NCI-H1105 treated with DMSO at 0.1 percent for 48 hours (cell line): Measurements from ENCODE around the gene GTF3C5.

Experiments
- DNase-seq: peaks from one replicate; lab custom pipeline; 2025; lab: John Stamatoyannopoulos, UW

Gene GTF3C5

DNA sequence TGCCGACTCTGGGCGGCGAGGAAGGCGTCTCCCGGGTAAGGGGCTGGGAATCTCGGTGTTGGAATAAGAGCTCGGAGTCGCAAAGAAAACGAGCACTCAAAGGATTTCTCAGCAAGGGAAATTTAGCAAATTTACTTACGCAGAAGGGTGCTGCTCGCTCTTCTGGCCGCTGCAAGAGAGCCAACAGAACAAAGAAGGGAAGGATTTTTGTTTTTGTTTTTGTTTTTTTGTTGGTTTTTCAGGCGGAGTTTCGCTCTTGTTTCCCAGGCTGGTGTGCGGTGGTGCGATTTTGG lies 279 bp downstream of the GTF3C5 start:
- no peak for DNase-seq

DNA sequence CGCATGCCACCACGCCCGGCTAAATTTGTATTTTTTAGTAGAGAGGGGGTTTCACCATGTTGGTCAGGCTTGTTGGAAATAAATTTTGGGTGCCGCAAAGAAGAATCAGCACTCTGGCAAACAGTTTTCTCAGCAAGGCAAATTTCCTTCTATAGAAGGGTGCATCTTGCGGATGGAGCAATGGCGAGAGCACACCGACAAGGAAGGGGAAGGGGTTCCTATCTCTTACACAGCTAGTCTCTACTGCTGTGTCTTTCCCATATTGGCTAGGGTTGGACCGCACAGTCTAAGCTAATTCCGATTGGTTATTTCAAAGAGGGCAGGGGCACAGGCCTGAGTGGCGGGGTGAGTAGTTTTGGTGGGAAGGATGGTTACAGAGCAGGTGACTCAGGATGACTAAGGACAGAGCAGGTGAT lies 707 bp downstream of the GTF3C5 start:
- DNase-seq = no peak

GRCh38 chr9:133032171-133032570 lies 1.4 kb downstream of the GTF3C5 start:
- no peak for DNase-seq

GRCh38 chr9:133035669-133036068 lies 4.9 kb downstream of the GTF3C5 start:
- DNase-seq = no peak

- DNase-seq = no peak
Measured at GRCh38 chr9:133037775-133038515, 7.1 kb downstream of the GTF3C5 start.

DNA sequence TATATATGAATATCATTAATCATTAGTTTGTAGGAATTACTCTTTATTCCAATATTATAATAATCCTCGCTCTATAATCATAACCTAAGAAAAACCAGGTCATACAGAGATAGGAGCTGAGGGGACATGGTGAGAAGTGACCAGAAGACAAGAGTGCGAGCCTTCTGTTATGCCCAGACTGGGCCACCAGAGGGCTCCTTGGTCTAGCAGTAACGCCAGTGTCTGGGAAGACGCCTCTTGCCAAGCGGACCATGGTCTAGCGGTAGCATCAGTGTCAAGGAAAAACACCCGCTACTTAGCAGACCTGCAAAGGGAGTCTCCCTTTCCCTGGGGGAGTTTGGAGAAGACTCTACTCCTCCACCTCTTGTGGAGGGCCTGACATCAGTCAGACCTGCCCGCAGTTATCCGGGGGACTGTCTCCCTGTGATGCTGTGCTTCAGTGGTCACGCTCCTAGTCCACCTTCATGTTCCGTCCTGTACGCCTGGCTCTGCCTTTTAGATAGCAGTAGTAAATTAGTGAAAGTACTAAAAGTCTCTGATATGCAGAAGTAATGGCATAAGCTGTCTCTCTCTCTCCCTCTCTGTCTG lies 10.2 kb downstream of the GTF3C5 start:
- peak; percentile 5 for DNase-seq

DNA sequence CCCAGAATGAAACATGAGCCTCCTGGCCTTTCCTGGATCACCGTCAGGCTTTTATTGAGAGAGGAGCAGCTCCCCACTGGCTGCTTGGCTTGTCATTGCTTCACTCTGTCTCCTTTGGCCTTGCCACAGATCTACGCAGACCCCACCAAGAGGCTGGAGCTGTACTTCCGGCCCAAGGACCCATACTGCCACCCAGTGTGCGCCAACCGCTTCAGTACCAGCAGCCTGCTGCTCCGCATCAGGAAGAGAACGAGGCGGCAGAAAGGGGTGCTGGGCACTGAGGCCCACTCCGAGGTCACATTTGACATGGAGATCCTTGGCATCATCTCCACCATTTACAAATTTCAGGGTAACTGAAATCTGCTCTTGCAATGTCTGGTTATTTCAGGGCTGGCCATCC lies 11.2 kb downstream of the GTF3C5 start:
- DNase-seq = no peak

- DNase-seq = no peak
Measured at GRCh38 chr9:133042676-133043075, 11.9 kb downstream of the GTF3C5 start.

GRCh38 chr9:133043449-133044035 lies 12.7 kb downstream of the GTF3C5 start:
- no peak for DNase-seq

GRCh38 chr9:133044125-133044524 lies 13.3 kb downstream of the GTF3C5 start:
- no peak for DNase-seq

- no peak for DNase-seq
Measured at GRCh38 chr9:133044661-133045060, 13.9 kb downstream of the GTF3C5 start.

GRCh38 chr9:133045132-133045531 lies 14.3 kb downstream of the GTF3C5 start:
- DNase-seq = no peak

- no peak for DNase-seq
Measured at GRCh38 chr9:133046196-133046899, 15.6 kb downstream of the GTF3C5 start.

DNA sequence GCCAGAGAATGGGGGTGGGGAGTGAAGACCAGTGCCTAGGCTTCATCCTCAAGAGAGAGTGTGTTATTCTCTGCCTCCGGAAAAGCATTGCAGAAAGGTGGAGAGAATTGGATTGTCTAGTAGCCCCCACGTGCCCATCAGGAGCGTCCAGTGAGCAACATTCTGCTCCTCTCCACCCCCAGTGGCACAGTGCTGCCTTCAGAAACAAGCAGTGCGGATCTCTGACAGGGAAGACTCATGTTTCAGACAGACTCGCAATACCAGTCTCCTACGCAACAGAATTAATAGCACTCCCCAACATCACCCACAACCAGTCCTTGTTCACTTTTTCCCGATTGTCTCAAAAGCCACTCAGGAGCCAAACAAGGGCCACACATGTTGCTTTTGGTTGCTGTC lies 16.1 kb downstream of the GTF3C5 start:
- DNase-seq = no peak

- DNase-seq = no peak
Measured at GRCh38 chr9:133048595-133048994, 17.8 kb downstream of the GTF3C5 start.

DNA sequence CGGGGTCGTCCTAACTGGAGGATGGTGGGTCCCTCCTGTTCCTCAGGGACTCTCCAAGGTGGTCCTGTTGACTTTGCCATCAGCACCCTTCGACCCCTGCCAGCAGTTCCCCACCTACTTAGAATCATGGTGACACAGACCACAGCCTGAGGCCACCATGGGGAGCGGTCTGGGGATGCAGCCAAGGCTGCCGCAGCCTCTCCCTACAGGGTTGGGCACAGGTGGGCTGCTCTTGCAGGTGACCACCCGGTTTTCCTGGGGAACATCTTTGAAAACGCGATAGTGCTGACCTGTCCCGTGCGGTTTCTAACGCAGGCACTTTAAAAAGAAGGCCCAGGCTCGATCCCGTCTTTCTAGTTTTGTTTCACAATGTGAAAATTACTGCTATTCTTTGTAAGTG lies 18.2 kb downstream of the GTF3C5 start:
- DNase-seq = no peak

- DNase-seq = no peak
Measured at GRCh38 chr9:133050142-133050541, 19.3 kb downstream of the GTF3C5 start.

DNA sequence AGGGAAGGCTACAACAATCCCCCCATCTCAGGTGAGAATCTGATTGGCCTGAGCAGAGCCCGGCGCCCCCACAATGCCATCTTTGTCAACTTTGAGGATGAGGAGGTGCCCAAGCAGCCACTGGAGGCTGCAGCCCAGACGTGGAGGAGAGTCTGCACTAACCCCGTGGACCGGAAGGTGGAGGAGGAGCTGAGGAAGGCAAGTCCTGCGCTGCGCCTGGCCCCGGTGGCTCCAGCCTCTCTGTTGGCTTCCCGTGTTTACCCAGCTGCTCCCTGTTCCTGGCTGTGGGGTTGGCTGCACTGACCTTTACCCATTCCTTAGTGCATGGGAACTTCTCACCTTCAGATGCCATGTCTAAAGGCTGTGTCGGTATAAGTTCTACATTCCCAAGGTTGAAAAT lies 20.0 kb downstream of the GTF3C5 start:
- DNase-seq = no peak

DNA sequence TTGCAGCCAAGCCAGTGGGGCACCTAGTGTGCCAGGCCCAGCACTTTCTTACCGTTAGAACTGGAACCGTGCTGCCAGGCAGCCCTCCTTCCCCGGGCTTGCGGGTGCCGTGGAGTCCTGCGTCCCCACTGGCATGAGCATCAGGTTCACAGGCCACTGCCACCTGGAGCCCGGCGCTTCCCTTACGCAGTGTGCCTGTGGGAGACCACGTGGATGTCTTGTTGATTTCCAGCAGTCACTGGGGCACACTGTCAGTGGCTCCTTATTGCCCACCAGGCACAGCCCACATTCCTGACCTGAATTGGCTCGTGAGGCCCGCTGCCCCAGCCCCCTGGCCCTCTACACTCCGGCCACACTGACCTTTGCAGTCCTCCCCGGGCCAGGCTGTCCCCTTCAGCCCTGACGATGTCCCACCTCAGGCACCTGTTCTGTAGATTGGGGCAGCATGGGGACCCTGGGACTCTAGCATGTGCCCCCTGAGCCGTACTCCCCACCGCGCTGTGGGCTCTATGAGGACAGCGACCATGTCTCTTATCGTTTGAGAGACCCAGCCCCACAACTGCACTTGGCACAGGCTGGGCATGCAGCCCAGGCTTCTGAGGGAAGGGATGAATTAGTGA lies 20.6 kb downstream of the GTF3C5 start:
- DNase-seq = no peak

- no peak for DNase-seq
Measured at GRCh38 chr9:133051966-133052539, 21.3 kb downstream of the GTF3C5 start.

DNA sequence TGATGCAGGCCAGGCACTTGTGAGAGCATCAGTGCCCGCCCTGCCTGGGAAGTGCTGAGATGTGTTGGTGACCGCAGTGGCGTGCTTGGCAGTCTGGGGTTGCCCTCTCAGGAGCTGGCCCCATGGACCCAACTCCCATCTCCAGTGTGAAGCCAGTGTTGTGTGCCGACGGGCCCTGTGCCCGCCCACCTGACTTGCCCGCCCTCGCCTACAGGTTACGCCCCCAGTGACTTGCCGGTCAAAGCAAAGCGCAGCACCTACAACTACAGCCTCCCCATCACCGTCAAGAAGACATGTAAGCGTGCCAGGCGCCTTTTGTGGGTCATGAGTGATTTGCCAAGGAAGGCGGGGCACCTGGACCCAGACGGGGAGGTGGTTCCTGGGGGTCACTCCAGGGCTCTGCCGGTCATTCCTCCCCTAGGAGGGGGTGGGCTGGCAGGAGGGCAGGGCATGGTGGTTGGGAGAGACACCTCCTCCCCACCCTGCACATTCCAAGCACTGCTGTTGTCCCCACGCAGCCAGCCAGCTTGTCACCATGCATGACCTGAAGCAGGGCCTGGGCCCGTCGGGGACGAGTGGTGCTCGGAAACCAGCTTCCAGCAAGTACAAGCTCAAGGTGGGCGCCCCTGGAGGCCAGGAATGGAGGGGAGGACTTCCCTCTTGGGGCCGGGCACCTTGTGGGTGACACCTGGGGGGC lies 23.5 kb downstream of the GTF3C5 start:
- DNase-seq = no peak

DNA sequence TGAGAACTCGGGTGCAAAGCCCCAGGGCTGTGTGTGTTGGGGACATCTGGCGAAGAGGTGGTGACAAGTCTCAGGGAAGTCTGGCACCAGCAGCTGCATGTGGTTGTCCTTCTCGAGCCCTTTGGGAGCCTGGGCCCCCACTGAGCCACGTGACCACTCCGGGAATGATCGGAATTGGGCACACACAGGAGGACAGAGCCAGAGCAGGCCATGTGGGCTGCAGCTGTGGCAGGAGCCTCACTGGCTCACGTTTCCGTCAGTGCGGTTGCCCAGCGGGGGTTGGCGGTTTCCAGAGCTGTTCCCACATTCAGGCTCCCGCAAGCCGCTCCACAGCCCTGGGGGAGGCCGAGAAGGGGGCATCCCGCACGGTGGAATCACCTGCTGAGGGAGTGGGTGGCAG lies 24.2 kb downstream of the GTF3C5 start:
- no peak for DNase-seq
